ENCODE results near the gene CDYL.

Gene CDYL

GRCh38 chr6:4815584-4815983, 39.4 kb downstream of the CDYL start:
- Histone ChIP-seq H3K27ac (ENCODE audit: low read depth, low read length) (no peak overlapping the region), H3K4me1 (ENCODE audit: control insufficient read depth, low read length) (peaks cover 19% of the 10 kb centered on the region), H3K9me3 (ENCODE audit: control insufficient read depth, insufficient read depth, low read length) (no peaks in the 10 kb centered on the region), H3K4me3 (ENCODE audit: low read length) (no peak overlapping the region), H3K9me2 (replicated peaks; ENCODE audit: control insufficient read depth, low read length) (no peaks in the 10 kb centered on the region), H3K36me3 (ENCODE audit: control insufficient read depth, low read length) (no peaks in the 10 kb centered on the region), H4K20me1 (ENCODE audit: control insufficient read depth, insufficient read depth, low read depth, low read length) (peaks cover 11% of the 10 kb centered on the region; the same call in 1 of the 2 replicates), H3K79me2 (ENCODE audit: control insufficient read depth, low read length) (peaks cover 96% of the 10 kb centered on the region), H3K27me3 (ENCODE audit: control insufficient read depth, low read length) (no peaks in the 10 kb centered on the region), H3K4me2 (ENCODE audit: low read length) (no peak overlapping the region), H3F3A (ENCODE audit: control insufficient read depth, insufficient read depth) (no peaks in the 10 kb centered on the region)
- no peak for TF ChIP-seq EZH2phosphoT487 (IDR thresholded peaks at IDR 0.05; ENCODE audit: borderline replicate concordance, low read length)
- TF ChIP-seq CTCF (IDR thresholded peaks at IDR 0.05; ENCODE audit: low read depth, low read length, poor library complexity, severe bottlenecking): no peak

DNA sequence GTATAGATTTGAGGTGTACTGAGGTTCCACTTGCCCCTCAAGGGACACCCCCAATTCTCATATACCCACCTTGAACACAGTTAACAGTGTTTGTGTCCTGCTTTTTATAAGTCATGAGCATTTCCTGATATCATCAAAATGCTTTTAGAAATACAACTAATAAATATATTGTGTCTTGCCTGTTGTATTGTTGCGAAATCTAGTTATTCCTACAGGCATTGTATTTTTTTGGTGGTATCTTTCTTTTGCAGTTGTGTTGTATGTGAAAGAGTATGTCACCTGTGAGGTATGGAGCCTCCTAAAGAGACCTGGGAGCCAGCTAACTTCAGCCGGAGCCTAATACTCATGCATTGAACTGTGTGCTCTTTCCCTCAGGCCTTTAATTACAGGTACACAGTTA, 40.7 kb downstream of the CDYL start:
- peaks cover 90% of the 10 kb centered on the region for H3K79me2 ChIP-seq (ENCODE audit: control insufficient read depth, low read length)
- H3K27me3 ChIP-seq (ENCODE audit: control insufficient read depth, low read length): no peaks in the 10 kb centered on the region
- H3K27ac ChIP-seq (ENCODE audit: low read depth, low read length): no peak overlapping the region
- H3K4me2 ChIP-seq (ENCODE audit: low read length): no peak overlapping the region
- TF ChIP-seq EZH2phosphoT487 (IDR thresholded peaks at IDR 0.05; ENCODE audit: borderline replicate concordance, low read length) (no peak), CTCF (IDR thresholded peaks at IDR 0.05; ENCODE audit: low read depth, low read length, poor library complexity, severe bottlenecking) (no peak)
- no peak overlapping the region for H3K4me3 ChIP-seq (ENCODE audit: low read length)
- H3F3A ChIP-seq (ENCODE audit: control insufficient read depth, insufficient read depth): no peaks in the 10 kb centered on the region
- H4K20me1 ChIP-seq (ENCODE audit: control insufficient read depth, insufficient read depth, low read depth, low read length): peaks cover 9% of the 10 kb centered on the region; the same call in 1 of the 2 replicates
- H3K9me3 ChIP-seq (ENCODE audit: control insufficient read depth, insufficient read depth, low read length): no peaks in the 10 kb centered on the region
- H3K9me2 ChIP-seq (replicated peaks; ENCODE audit: control insufficient read depth, low read length): no peaks in the 10 kb centered on the region
- no peaks in the 10 kb centered on the region for H3K36me3 ChIP-seq (ENCODE audit: control insufficient read depth, low read length)
- peaks cover 10% of the 10 kb centered on the region for H3K4me1 ChIP-seq (ENCODE audit: control insufficient read depth, low read length)

DNA sequence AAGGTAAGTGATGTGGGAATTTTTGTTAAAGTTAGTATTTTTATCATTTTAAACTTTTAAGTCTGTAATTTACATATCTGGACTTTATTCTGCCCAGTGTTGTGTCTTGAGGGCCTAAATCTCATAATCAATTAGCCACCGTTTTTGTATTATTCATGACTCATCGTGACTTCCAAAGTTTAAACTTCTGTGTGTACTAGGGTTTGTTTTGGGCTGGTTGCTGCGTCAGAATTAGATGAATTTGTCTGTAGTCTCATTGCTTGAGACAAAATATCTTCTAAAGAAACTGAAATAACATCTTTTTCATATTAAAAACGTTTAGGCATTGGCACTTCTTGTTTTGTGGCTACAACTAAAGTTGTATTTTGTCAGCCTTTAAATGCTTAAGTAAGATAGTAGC, 41.3 kb downstream of the CDYL start:
- no peak for TF ChIP-seq CTCF (IDR thresholded peaks at IDR 0.05; ENCODE audit: low read depth, low read length, poor library complexity, severe bottlenecking)
- no peak for TF ChIP-seq EZH2phosphoT487 (IDR thresholded peaks at IDR 0.05; ENCODE audit: borderline replicate concordance, low read length)
- no peaks in the 10 kb centered on the region for H3F3A ChIP-seq (ENCODE audit: control insufficient read depth, insufficient read depth)
- no peak overlapping the region for H3K4me3 ChIP-seq (ENCODE audit: low read length)
- H3K36me3 ChIP-seq (ENCODE audit: control insufficient read depth, low read length): no peaks in the 10 kb centered on the region
- H3K27me3 ChIP-seq (ENCODE audit: control insufficient read depth, low read length): no peaks in the 10 kb centered on the region
- peaks cover 10% of the 10 kb centered on the region for H3K4me1 ChIP-seq (ENCODE audit: control insufficient read depth, low read length)
- peaks cover 9% of the 10 kb centered on the region; the same call in 1 of the 2 replicates for H4K20me1 ChIP-seq (ENCODE audit: control insufficient read depth, insufficient read depth, low read depth, low read length)
- H3K27ac ChIP-seq (ENCODE audit: low read depth, low read length): no peak overlapping the region
- H3K9me2 ChIP-seq (replicated peaks; ENCODE audit: control insufficient read depth, low read length): no peaks in the 10 kb centered on the region
- H3K4me2 ChIP-seq (ENCODE audit: low read length): no peak overlapping the region
- no peaks in the 10 kb centered on the region for H3K9me3 ChIP-seq (ENCODE audit: control insufficient read depth, insufficient read depth, low read length)
- H3K79me2 ChIP-seq (ENCODE audit: control insufficient read depth, low read length): peaks cover 88% of the 10 kb centered on the region

Measured in DOHH2 (cell line).